ENCODE measurements around the gene TPRA1. TPM values are rescaled to one million over a fixed set of nuclear protein-coding genes. Genes with fewer than 3 reads are reported as not detected.

The TPRA1 gene
- total RNA-seq, 1 experiment from 2014 or later, result 20.0 TPM

DNA sequence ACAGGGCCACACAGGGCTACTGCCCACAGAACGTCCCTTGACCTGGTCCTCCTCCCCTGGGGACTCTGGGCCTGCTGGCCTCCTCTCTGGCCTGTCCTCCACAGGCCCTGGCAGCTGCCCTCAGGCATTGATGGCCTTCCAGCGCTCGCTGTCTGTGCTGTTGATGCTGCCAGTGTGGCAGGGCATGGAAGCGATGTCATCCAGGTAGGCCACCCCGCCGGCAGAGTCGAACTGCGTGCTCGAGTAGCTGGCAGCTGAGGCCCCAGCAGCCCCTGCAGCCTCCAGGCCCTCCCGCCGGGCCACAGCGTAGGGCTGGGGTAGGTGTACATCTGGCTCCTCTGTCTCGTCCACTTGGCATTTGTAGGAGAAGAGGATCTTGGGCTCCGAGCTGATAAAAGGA is 17.1 kb downstream of the TPRA1 start:
- Histone ChIP-seq H2BK120ac (ENCODE audit: low read depth, low read length, poor library complexity, severe bottlenecking) (no peak overlapping the region), H4K5ac (ENCODE audit: insufficient read length, low read depth, low read length) (no peak overlapping the region), H2AFZ (ENCODE audit: low read length) (no peak overlapping the region), H3K14ac (ENCODE audit: insufficient read depth, low read length) (no peak overlapping the region; the same call in 1 of the 2 replicates), H3K56ac (ENCODE audit: insufficient read length, low read depth, low read length) (no peak overlapping the region), H3K9me3 (ENCODE audit: control insufficient read depth, low read depth, low read length) (no peaks in the 10 kb centered on the region), H3K4me1 (ENCODE audit: insufficient read depth, low read length) (no peaks in the 10 kb centered on the region; the same call in 1 of the 2 replicates), H2BK15ac (ENCODE audit: low read depth, low read length) (no peak overlapping the region), H4K8ac (replicated peaks; ENCODE audit: insufficient read length, low read depth, low read length) (no peak overlapping the region), H3T11ph (ENCODE audit: low read length) (no peak overlapping the region), H3K27me3 (ENCODE audit: insufficient read depth, low read length) (no peaks in the 10 kb centered on the region), H3K23me2 (ENCODE audit: insufficient read length, low read depth, low read length, poor library complexity, severe bottlenecking) (no peaks in the 10 kb centered on the region), H3K79me1 (ENCODE audit: insufficient read depth, low read depth, low read length, poor library complexity, severe bottlenecking) (no peaks in the 10 kb centered on the region), H3K18ac (ENCODE audit: insufficient read length, low read depth, low read length) (no peak overlapping the region), H3K23ac (ENCODE audit: insufficient read length, low read depth, low read length) (no peak overlapping the region), H2BK20ac (ENCODE audit: low read depth, low read length, poor library complexity, severe bottlenecking) (no peak overlapping the region), H3K4me2 (ENCODE audit: insufficient read depth, insufficient read length, low read length) (no peak overlapping the region), H4K20me1 (ENCODE audit: control insufficient read depth, insufficient read depth, insufficient read length) (no peaks in the 10 kb centered on the region), H3K4ac (ENCODE audit: low read depth, low read length) (no peak overlapping the region), H3K27ac (ENCODE audit: insufficient read length, low read depth, low read length) (no peak overlapping the region), H2AK5ac (ENCODE audit: insufficient read length, low read length) (no peak overlapping the region), H3K79me2 (ENCODE audit: insufficient read depth, low read length) (no peaks in the 10 kb centered on the region), H2BK12ac (ENCODE audit: insufficient read length, low read depth, low read length) (no peak overlapping the region), H2BK5ac (ENCODE audit: insufficient read length, low read length) (no peak overlapping the region), H4K91ac (ENCODE audit: insufficient read length, low read depth, low read length) (no peak overlapping the region), H3K9ac (ENCODE audit: extremely low read depth, insufficient read length, low read length) (no peak overlapping the region)
- no peak for TF ChIP-seq CTCF (conservative IDR thresholded peaks at IDR 0.05)
- no peaks in the 10 kb centered on the region; a peak in 1 of 5 replicates for H3K9me3 Mint-ChIP-seq
- H3K4me3 Mint-ChIP-seq, result no peak overlapping the region
- WGBS (ENCODE audit: extremely low coverage, insufficient read length, low lambda C conversion rate), result no CpG with 5 or more reads among the region's 14 CpGs
- H3K36me3 Mint-ChIP-seq (ENCODE audit: insufficient read depth in 1 of 3, low read depth in 3 of 3), result peaks cover 4 to 31% (median 28%) of the 10 kb centered on the region in 3 experiments
- H3K27me3 Mint-ChIP-seq (ENCODE audit: low read depth), result no peaks in the 10 kb centered on the region
- 0 out of 4 replicates have a peak, but pooled peaks cover 0 to 2% of the 10 kb centered on the region in 2 experiments for H3K4me1 Mint-ChIP-seq
- DNase-seq, result no peak
- H3K27ac Mint-ChIP-seq, result no peak overlapping the region

Data from H9 (cell line).